Peyer's patch (tissue), 4 donors: Measurements from ENCODE around the gene UNC5B. TPM values are rescaled to one million over a fixed set of nuclear protein-coding genes. Genes with fewer than 3 reads are reported as not detected.

ENCODE experiments used
- DNase-seq, 3 donors: peaks; one replicate each; pipeline ENCODE4 v3.0.0-alpha.2; 2017 to 2019
- H3K27ac ChIP-seq, 4 donors: fragments of 200-600 bp; sonication (generic); one replicate each; pipeline ENCODE4 v1.5.1; 2016 to 2019
- H3K27me3 ChIP-seq, 2 donors: fragments of 200-600 bp; sonication (generic); one replicate each; pipeline ENCODE4 v1.5.1; 2019
- H3K36me3 ChIP-seq, 3 donors: fragments of 200-600 bp; sonication (generic); one replicate each; pipeline ENCODE4 v1.5.1; 2016 to 2019
- H3K4me1 ChIP-seq, 4 donors: fragments of 200-600 bp; sonication (generic); one replicate each; pipeline ENCODE4 v1.5.1; 2016 to 2019
- H3K4me3 ChIP-seq, 4 donors: fragments of 200-600 bp; sonication (generic); 1 replicate in 3 of 4; 2 replicates in 1 of 4; pipeline ENCODE4 v1.5.1; 2016 to 2019; ENCODE audit warnings: mild to moderate bottlenecking in 1 of 4
- H3K9me3 ChIP-seq, 4 donors: fragments of 200-600 bp; sonication (generic); one replicate each; pipeline ENCODE4 v1.5.1; 2016 to 2019; ENCODE audit warnings: mild to moderate bottlenecking in 1 of 4
- POLR2A ChIP-seq, 2 donors: fragments of 450-650 bp; IDR thresholded peaks; one replicate each; pipeline ENCODE4 v1.5.1; 2017; ENCODE audit warnings: antibody characterized with exemption in 2 of 2, mild to moderate bottlenecking in 2 of 2, moderate library complexity in 2 of 2
- total RNA-seq, 4 donors: library from RNA; depleted of rRNA; stranded (reverse); fragments of >200 nt; gene quantifications; one replicate each; pipeline ENCODE4 v1.1.0, GENCODE V29; 2016
- TF ChIP-seq, protein P1 (sequence below), 6 experiments: fragments of 450-650 bp in 4 of 6; fragments of 200-600 bp in 2 of 6; sonication (generic) in 1 of 6; IDR thresholded peaks; one replicate each; pipeline ENCODE4 v1.5.1; 2017 to 2019; ENCODE audit warnings: antibody characterized with exemption in 6 of 6, mild to moderate bottlenecking in 3 of 6, moderate library complexity in 1 of 6

Gene UNC5B
- total RNA-seq, 4 donors from 2014 or later: 5.0 to 52.5 (median 39.1) TPM

- DNase-seq: no peak
Observed at GRCh38 chr10:71302874-71303568, 90.7 kb downstream of the UNC5B start.

DNA sequence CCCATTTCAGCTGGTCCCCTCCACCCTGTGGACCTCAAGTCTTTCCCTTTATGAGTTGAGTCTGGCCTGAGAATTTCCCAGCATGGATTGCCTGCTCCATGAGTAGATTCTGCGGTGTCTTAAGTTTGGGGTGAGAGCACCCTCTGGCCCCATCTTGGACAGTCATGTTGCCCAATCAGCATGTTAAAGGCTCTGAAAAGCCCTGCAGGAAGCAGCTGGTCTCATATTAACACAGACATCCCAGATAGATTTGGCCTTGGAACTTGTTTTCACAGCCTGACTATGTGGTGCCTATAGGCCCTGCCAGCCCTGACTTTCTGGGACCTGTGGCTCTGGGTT lies 91.2 kb downstream of the UNC5B start:
- Histone ChIP-seq H3K4me3 (no peak overlapping the region), H3K27ac (no peak overlapping the region), H3K4me1 (peaks cover 0 to 7% (median 0%) of the 10 kb centered on the region in 4 donors), H3K9me3 (no peaks in the 10 kb centered on the region), H3K36me3 (no peaks in the 10 kb centered on the region), H3K27me3 (no peaks in the 10 kb centered on the region)
- TF ChIP-seq, protein P1, sequence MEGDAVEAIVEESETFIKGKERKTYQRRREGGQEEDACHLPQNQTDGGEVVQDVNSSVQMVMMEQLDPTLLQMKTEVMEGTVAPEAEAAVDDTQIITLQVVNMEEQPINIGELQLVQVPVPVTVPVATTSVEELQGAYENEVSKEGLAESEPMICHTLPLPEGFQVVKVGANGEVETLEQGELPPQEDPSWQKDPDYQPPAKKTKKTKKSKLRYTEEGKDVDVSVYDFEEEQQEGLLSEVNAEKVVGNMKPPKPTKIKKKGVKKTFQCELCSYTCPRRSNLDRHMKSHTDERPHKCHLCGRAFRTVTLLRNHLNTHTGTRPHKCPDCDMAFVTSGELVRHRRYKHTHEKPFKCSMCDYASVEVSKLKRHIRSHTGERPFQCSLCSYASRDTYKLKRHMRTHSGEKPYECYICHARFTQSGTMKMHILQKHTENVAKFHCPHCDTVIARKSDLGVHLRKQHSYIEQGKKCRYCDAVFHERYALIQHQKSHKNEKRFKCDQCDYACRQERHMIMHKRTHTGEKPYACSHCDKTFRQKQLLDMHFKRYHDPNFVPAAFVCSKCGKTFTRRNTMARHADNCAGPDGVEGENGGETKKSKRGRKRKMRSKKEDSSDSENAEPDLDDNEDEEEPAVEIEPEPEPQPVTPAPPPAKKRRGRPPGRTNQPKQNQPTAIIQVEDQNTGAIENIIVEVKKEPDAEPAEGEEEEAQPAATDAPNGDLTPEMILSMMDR (IDR thresholded peaks at IDR 0.05): no peak
- no peak for TF ChIP-seq POLR2A (IDR thresholded peaks at IDR 0.05)
- DNase-seq: no peak

More at GRCh38 chr10:71302874-71303568, 90.7 kb downstream of the UNC5B start:
- Histone ChIP-seq H3K27ac (no peak overlapping the region), H3K36me3 (no peaks in the 10 kb centered on the region), H3K27me3 (no peaks in the 10 kb centered on the region), H3K4me3 (no peak overlapping the region), H3K9me3 (no peaks in the 10 kb centered on the region), H3K4me1 (peaks cover 0 to 1% (median 0%) of the 10 kb centered on the region in 4 donors)
- TF ChIP-seq POLR2A (IDR thresholded peaks at IDR 0.05): no peak
- TF ChIP-seq, protein P1 (IDR thresholded peaks at IDR 0.05): peak in 4 of 6 experiments; percentile 39 to 45 (median 42)

DNA sequence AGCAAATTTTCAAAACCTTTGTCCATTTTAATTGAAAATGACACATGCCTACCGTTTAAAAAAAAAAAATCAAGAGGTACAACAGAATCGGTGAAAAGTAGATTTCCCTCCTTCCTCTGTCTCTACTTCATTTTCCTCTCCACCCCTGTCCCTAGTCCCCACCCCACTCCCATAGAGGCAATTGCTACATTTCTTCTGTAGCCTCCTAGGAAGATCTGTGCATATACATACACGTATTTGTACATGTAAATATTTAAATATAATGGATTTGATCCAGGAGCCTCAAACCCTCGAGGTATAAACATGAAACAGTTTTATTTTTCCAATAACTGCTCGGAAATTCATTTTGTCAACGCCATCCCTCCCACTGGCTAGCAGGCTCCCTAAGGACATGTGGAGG lies 92.5 kb downstream of the UNC5B start:
- H3K27me3 ChIP-seq: no peaks in the 10 kb centered on the region
- no peak overlapping the region for H3K4me3 ChIP-seq
- no peak for DNase-seq
- TF ChIP-seq, protein P1 (IDR thresholded peaks at IDR 0.05): no peak
- no peak for TF ChIP-seq POLR2A (IDR thresholded peaks at IDR 0.05)
- no peaks in the 10 kb centered on the region for H3K9me3 ChIP-seq
- H3K4me1 ChIP-seq: peaks cover 0 to 10% (median 0%) of the 10 kb centered on the region in 4 donors
- no peak overlapping the region for H3K27ac ChIP-seq
- H3K36me3 ChIP-seq: no peaks in the 10 kb centered on the region

DNA sequence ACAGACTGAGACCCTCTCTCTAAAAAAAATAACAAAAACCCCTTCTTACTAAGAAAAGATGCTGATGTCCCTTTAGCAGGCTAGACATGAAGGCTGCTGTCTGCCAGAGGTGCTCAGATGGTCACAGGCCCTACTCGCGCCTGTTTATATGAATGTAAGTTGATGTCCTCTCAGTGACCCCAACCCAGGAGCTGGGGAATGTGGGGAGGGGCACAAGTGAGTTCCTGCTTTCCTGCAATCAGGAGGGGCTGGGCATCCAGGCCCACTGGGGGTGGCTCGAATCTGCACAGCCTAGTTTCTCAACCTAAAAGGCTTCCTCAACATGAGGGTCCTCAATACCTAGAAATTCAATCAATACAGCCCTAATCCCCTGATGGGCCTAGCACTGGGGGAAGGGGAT lies 94.6 kb downstream of the UNC5B start:
- Histone ChIP-seq H3K4me1 (peaks cover 0 to 10% (median 0%) of the 10 kb centered on the region in 4 donors), H3K4me3 (no peak overlapping the region), H3K36me3 (no peaks in the 10 kb centered on the region), H3K27ac (peak overlapping the region in 1 of 4 donors; percentile 38), H3K9me3 (no peaks in the 10 kb centered on the region), H3K27me3 (no peaks in the 10 kb centered on the region)
- TF ChIP-seq POLR2A (IDR thresholded peaks at IDR 0.05): no peak
- TF ChIP-seq, protein P1 (IDR thresholded peaks at IDR 0.05): no peak
- no peak for DNase-seq

DNA sequence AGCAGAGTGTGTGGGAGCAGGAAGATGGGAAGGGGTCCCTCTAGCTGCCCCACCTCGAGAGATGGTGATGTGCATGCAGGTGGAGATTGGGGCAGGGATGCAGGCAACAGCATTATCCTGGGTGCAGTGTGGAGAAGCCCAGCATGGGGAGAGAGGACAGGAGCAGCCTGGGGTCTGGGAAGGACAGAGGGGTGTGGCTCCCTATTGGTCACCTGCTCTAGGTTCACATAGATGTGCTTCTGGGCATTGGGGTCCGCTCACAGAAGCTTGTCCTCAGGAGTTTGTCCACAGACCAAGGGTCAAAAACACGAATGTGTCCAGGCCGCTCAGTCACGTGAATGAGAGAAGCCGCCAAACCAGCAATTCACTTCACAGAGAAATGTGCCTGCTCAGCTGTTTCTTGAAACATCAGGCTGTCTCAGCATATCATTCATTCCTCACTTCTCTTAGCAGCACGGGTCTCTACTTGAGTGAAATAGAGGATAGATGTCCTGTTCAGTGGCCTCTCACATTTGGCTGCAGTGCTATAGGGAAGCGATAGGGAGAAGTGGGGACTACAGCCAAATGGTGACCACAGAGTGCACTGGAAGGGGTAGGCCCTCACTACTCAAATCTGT lies 95.2 kb downstream of the UNC5B start:
- TF ChIP-seq, protein P1 (IDR thresholded peaks at IDR 0.05): no peak
- TF ChIP-seq POLR2A (IDR thresholded peaks at IDR 0.05): no peak
- DNase-seq: no peak
- H3K4me1 ChIP-seq: peaks cover 0 to 10% (median 0%) of the 10 kb centered on the region in 4 donors
- no peaks in the 10 kb centered on the region for H3K36me3 ChIP-seq
- H3K4me3 ChIP-seq: no peak overlapping the region
- peak overlapping the region in 1 of 4 donors; percentile 38 for H3K27ac ChIP-seq
- H3K9me3 ChIP-seq: no peaks in the 10 kb centered on the region
- H3K27me3 ChIP-seq: no peaks in the 10 kb centered on the region
